Ascending aorta (tissue), 2 donors: ENCODE results near the gene RARA. TPM values are rescaled to one million over a fixed set of nuclear protein-coding genes. Genes with fewer than 3 reads are reported as not detected.

Source experiments
- DNase-seq, 2 donors: peaks; one replicate each; pipeline ENCODE4 v3.0.0-alpha.2; 2019; ENCODE audit warnings: low spot score in 2 of 2
- H3K27ac ChIP-seq, 2 donors: fragments of 200-600 bp; sonication (generic); one replicate each; pipeline ENCODE4 v1.5.1; 2016 to 2017; ENCODE audit warnings: mild to moderate bottlenecking in 1 of 2
- H3K27me3 ChIP-seq: fragments of 200-600 bp; sonication (generic); one replicate; pipeline ENCODE4 v1.5.1; 2017
- H3K36me3 ChIP-seq, 2 donors: fragments of 200-600 bp; sonication (generic); one replicate each; pipeline ENCODE4 v1.5.1; 2016
- H3K4me1 ChIP-seq, 2 donors: fragments of 200-600 bp; sonication (generic); one replicate each; pipeline ENCODE4 v1.5.1; 2016 to 2017; ENCODE audit warnings: mild to moderate bottlenecking in 1 of 2
- H3K4me3 ChIP-seq, 2 donors: fragments of 200-600 bp; sonication (generic); one replicate each; pipeline ENCODE4 v1.5.1; 2016 to 2017; ENCODE audit warnings: mild to moderate bottlenecking in 1 of 2
- H3K9me3 ChIP-seq, 2 donors: fragments of 200-600 bp; sonication (generic); one replicate each; pipeline ENCODE4 v1.5.1; 2016
- intact Hi-C: fragments of 100-400 bp; cut with DNase I; formaldehyde crosslinking; loops from one replicate; pipeline ENCODE4 v1.15.1; 2023
- total RNA-seq: library from RNA; depleted of rRNA; stranded (reverse); fragments of >200 nt; gene quantifications from one replicate; pipeline ENCODE4 v1.1.0, GENCODE V29; 2016
- TF ChIP-seq, protein P1 (sequence below), 3 experiments: fragments of 200-600 bp in 2 of 3; fragments of 450-650 bp in 1 of 3; sonication (generic) in 2 of 3; IDR thresholded peaks; one replicate each; pipeline ENCODE4 v1.5.1; 2016 to 2019; ENCODE audit warnings: antibody characterized with exemption in 3 of 3, mild to moderate bottlenecking in 1 of 3, moderate library complexity in 1 of 3

RARA gene
- total RNA-seq, 1 donor from 2014 or later, result 77.3 TPM

DNA sequence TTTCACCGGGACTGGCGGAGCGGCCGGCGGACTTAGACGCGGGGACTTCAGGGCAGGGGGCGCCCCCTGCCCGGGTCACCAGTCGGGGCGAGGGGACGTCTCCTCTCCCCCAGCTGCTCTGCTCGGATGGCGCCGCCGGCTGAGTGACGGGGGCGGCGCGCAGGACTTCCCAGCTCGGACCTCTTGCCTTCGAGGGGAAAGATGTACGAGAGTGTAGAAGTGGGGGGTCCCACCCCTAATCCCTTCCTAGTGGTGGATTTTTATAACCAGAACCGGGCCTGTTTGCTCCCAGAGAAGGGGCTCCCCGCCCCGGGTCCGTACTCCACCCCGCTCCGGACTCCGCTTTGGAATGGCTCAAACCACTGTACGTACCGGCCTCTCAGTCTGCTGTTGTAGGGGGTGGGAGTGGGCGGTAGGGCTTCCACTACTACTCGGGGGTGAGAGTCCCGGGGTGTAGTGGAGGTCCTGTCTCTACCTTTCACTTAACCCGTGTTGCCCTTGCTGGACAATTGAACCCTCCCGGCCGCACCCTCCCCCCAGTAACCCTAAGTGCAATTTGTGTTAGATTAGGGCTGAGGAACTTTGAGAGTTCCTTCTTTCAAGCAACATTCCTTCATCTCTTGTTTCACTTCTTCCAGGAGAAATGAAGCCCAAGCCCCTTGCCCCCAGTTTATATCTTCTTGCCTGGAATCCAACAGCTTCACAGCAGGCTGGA lies 33.7 kb downstream of the RARA start:
- peak overlapping the region; percentile 92 to 94 for H3K27ac ChIP-seq
- no peaks in the 10 kb centered on the region for H3K36me3 ChIP-seq
- H3K4me3 ChIP-seq, result peak overlapping the region; percentile 84 to 91
- TF ChIP-seq, protein P1, sequence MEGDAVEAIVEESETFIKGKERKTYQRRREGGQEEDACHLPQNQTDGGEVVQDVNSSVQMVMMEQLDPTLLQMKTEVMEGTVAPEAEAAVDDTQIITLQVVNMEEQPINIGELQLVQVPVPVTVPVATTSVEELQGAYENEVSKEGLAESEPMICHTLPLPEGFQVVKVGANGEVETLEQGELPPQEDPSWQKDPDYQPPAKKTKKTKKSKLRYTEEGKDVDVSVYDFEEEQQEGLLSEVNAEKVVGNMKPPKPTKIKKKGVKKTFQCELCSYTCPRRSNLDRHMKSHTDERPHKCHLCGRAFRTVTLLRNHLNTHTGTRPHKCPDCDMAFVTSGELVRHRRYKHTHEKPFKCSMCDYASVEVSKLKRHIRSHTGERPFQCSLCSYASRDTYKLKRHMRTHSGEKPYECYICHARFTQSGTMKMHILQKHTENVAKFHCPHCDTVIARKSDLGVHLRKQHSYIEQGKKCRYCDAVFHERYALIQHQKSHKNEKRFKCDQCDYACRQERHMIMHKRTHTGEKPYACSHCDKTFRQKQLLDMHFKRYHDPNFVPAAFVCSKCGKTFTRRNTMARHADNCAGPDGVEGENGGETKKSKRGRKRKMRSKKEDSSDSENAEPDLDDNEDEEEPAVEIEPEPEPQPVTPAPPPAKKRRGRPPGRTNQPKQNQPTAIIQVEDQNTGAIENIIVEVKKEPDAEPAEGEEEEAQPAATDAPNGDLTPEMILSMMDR (IDR thresholded peaks at IDR 0.05), result peak in 1 of 3 experiments; percentile 7
- intact Hi-C loops, result no loop called here
- H3K27me3 ChIP-seq, result no peaks in the 10 kb centered on the region
- no peak for DNase-seq
- peaks cover 20 to 35% of the 10 kb centered on the region in 2 donors for H3K4me1 ChIP-seq
- H3K9me3 ChIP-seq, result no peaks in the 10 kb centered on the region

GRCh38 chr17:40343219-40344119 lies 34.5 kb downstream of the RARA start:
- Histone ChIP-seq H3K27me3 (no peaks in the 10 kb centered on the region), H3K4me3 (peak overlapping the region; percentile 84 to 91), H3K4me1 (peaks cover 27 to 42% of the 10 kb centered on the region in 2 donors), H3K27ac (peak overlapping the region; percentile 92 to 94), H3K36me3 (no peaks in the 10 kb centered on the region), H3K9me3 (no peaks in the 10 kb centered on the region)
- DNase-seq, result no peak
- TF ChIP-seq, protein P1 (IDR thresholded peaks at IDR 0.05), result no peak
- intact Hi-C loops, result no loop called here

DNA sequence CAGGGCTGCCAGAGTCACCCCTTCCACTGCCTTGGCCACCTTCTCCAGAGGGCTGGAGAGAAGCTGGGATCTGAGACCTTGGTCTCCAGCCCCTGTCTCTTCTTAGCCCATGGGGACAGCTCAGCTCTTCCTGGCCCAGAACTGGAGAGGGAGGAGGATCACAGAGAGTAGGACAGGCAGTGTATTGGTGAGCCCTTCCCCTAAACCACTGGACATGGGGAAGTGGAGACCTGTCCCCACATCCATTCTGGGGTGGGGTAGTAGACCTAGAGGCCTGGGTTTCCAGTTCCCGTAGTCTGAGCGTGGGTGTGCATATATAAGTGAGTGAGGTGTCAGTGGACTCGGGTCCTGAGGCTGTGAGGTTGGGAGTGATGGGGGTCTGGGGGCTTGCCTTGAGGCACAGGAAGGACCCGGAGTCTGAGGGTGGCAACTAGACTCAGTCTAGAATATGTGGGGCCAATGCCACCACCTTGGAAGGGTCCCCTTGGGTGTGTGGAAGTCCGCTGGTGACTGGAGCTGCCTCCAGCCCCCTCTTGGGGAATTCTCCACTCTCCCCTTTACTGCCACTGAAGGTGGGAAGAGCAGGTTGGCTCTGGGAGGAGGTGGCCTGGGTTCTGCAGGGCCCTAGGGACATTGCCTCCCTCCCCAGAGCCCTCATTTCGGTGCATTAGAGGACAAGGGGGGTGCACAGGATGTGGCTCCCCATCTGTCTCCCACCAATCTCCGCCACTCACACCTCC lies 35.6 kb downstream of the RARA start:
- DNase-seq, result no peak
- Histone ChIP-seq H3K4me1 (peaks cover 34 to 53% of the 10 kb centered on the region in 2 donors), H3K36me3 (peaks cover 0 to 4% of the 10 kb centered on the region in 2 donors), H3K9me3 (no peaks in the 10 kb centered on the region), H3K27me3 (no peaks in the 10 kb centered on the region), H3K27ac (peak overlapping the region; percentile 92 to 94), H3K4me3 (peak overlapping the region; percentile 84 to 91)
- intact Hi-C loops, result no loop called here
- TF ChIP-seq, protein P1 (IDR thresholded peaks at IDR 0.05), result no peak

GRCh38 chr17:40345161-40345993 lies 36.4 kb downstream of the RARA start:
- TF ChIP-seq, protein P1 (IDR thresholded peaks at IDR 0.05), result no peak

More at GRCh38 chr17:40345161-40345993, 36.4 kb downstream of the RARA start:
- Histone ChIP-seq H3K9me3 (no peaks in the 10 kb centered on the region), H3K27ac (peak overlapping the region; percentile 92 to 94), H3K4me1 (peaks cover 34 to 59% of the 10 kb centered on the region in 2 donors), H3K27me3 (no peaks in the 10 kb centered on the region), H3K36me3 (peaks cover 4 to 10% of the 10 kb centered on the region in 2 donors), H3K4me3 (peak overlapping the region; percentile 84 to 91)
- peak in 1 of 2 donors; percentile 85 for DNase-seq
- intact Hi-C loops, result no loop called here
